T-cell (primary cell): ENCODE measurements around the gene POLR2L. TPM values are rescaled to one million over a fixed set of nuclear protein-coding genes. Genes with fewer than 3 reads are reported as not detected.

Experiments
- total RNA-seq, 35 experiments: library from RNA in 6 of 35; stranded (reverse) in 6 of 35; fragments of 120-200 nt in 1 of 35; gene quantifications; one replicate each; pipeline versions ENCODE4 v1.2.1 to v1.2.4 and lab custom pipeline; 2013 to 2026

Gene POLR2L
- total RNA-seq, 5 donors from 2014 or later (not counting 1 experiment from before 2014, with no cell fraction given), result 34.2 to 73.9 (median 68.7) TPM

Other genes starting within 250 kb of the POLR2L start
- 100 to 1,000 TPM in 1 of 5 donors, 10 to 100 TPM in 4; 58.9 to 128 (median 73.7) TPM for gene IRF7, start 226.6 kb downstream of the POLR2L start, total RNA-seq
- under 1 TPM in 2 of 5 donors, not detected in 3; 0.26 to 0.29 TPM for gene CDHR5, start 217.6 kb downstream of the POLR2L start, total RNA-seq
- gene SCT, start 215.3 kb downstream of the POLR2L start, total RNA-seq, result not detected
- gene DRD4, start 205.3 kb downstream of the POLR2L start, total RNA-seq, result 1 to 10 TPM in 2 of 5 donors, under 1 TPM in 3; 0.49 to 1.3 (median 0.98) TPM
- 100 to 1,000 TPM in 1 of 5 donors, 10 to 100 TPM in 4; 55.8 to 121 (median 57.3) TPM for gene DEAF1, start 147.3 kb downstream of the POLR2L start, total RNA-seq
- gene TMEM80, start 146.7 kb downstream of the POLR2L start, total RNA-seq, result 10 to 100 TPM; 21.2 to 43.9 (median 42.4) TPM
- gene EPS8L2, start 136.3 kb downstream of the POLR2L start, total RNA-seq, result 10 to 100 TPM in 4 of 5 donors, 1 to 10 TPM in 1; 7.5 to 18.5 (median 14.6) TPM
- 100 to 1,000 TPM in 3 of 5 donors, 10 to 100 TPM in 2; 60.5 to 106 (median 102) TPM for gene TALDO1, start 95.1 kb downstream of the POLR2L start, total RNA-seq
- 10 to 100 TPM; 40.8 to 73.5 (median 70.2) TPM for gene GATD1, start 65.0 kb downstream of the POLR2L start, total RNA-seq
- gene CEND1, start 52.4 kb downstream of the POLR2L start, total RNA-seq, result under 1 TPM in 3 of 5 donors, not detected in 2; 0.18 to 0.28 (median 0.20) TPM
- 10 to 100 TPM; 22.4 to 37.4 (median 35.1) TPM for gene SLC25A22, start 44.2 kb downstream of the POLR2L start, total RNA-seq
- 10 to 100 TPM; 31.1 to 46.6 (median 39.1) TPM for gene PIDD1, start 37.3 kb downstream of the POLR2L start, total RNA-seq
- 1,000 to 10,000 TPM; 4,736 to 5,826 (median 5,260) TPM for gene RPLP2, start 32.6 kb downstream of the POLR2L start, total RNA-seq
- gene PNPLA2, start 23.6 kb downstream of the POLR2L start, total RNA-seq, result 100 to 1,000 TPM; 172 to 212 (median 206) TPM
- 1 to 10 TPM; 1.4 to 2.9 (median 1.5) TPM for gene CRACR2B, start 14.6 kb downstream of the POLR2L start, total RNA-seq
- 10 to 100 TPM; 14.9 to 28.2 (median 25.6) TPM for gene CD151, start 9.6 kb downstream of the POLR2L start, total RNA-seq
- gene TSPAN4, start 323 bp upstream of the POLR2L start, total RNA-seq, result 1 to 10 TPM; 3.1 to 5.8 (median 4.4) TPM
- 10 to 100 TPM; 39.0 to 68.4 (median 51.2) TPM for gene CHID1, start 68.3 kb upstream of the POLR2L start, total RNA-seq
- 10 to 100 TPM; 59.6 to 85.3 (median 70.8) TPM for gene AP2A2, start 83.3 kb upstream of the POLR2L start, total RNA-seq
- gene MUC6, start 194.2 kb upstream of the POLR2L start, total RNA-seq, result under 1 TPM in 3 of 5 donors, not detected in 2; 0.09 to 0.30 (median 0.23) TPM
- 1 to 10 TPM in 1 of 5 donors, under 1 TPM in 2, not detected in 2; 0.12 to 1.4 (median 0.53) TPM for gene MUC2, start 232.3 kb upstream of the POLR2L start, total RNA-seq